Bladder microvascular endothelial cell (primary cell): Measurements from ENCODE around the gene PCDHB7. TPM values are rescaled to one million over a fixed set of nuclear protein-coding genes. Genes with fewer than 3 reads are reported as not detected.

Experiments used
- total RNA-seq: library from RNA; depleted of rRNA; stranded (reverse); fragments of >200 nt; gene quantifications from 2 replicates; pipeline ENCODE4 v1.2.3, GENCODE V29; 2014

The PCDHB7 gene
- total RNA-seq = 0.16 and 1.5 TPM in 2 replicates

DNA sequence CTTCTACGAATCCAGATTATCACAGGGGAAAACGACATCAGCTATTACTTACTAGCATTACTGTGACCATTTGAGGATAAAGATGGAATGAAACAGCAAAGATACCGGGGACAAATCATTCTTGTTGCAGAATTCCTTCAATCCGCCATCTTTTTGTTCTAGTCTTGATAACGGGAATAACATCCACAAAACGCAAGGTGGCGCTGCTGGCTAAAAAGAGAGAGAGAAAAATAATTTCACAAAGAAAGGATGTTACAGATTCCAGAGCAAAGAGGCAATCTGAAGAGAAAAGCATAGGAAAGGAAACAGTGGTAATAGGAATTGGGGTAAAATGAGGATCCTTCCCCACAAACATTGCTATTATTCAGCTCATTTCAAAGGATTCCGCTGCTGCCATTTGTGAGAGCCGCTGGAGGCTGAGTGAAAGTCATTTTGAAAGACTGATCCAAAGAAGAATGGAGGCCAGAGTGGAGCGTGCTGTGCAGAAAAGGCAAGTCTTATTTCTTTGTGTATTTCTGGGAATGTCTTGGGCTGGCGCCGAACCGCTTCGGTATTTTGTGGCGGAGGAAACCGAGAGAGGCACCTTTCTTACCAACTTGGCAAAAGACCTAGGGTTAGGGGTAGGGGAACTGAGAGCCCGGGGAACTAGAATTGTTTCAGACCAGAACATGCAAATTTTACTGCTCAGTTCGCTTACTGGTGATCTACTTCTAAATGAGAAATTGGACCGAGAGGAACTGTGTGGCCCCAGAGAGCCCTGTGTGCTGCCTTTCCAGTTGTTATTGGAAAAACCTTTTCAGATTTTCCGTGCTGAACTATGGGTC lies at the start of gene PCDHB7:
Gene PCDHB7 (plus strand): TSS at position 264 of the 824 bp plus-strand sequence. CDS start 192 bp downstream, at position 456.

GRCh38 chr5:141135030-141135717 lies 37.3 kb upstream of the PCDHB7 start, which contains the start of gene PCDHB5:
Gene PCDHB5, plus strand, starts transcription at chr5:141135206. Its CDS starts 229 bp downstream, at chr5:141135435.

GRCh38 chr5:141149812-141150211 lies 22.6 kb upstream of the PCDHB7 start, which contains the start of gene PCDHB6:
Gene PCDHB6, plus strand, starts transcription at chr5:141150057. Its CDS starts 201 bp downstream, at chr5:141150258.

GRCh38 chr5:141177577-141178191 lies 5.2 kb downstream of the PCDHB7 start, which contains the start of gene PCDHB8:
Gene PCDHB8, plus strand, starts transcription at chr5:141177790. Its CDS starts 245 bp downstream, at chr5:141178035.

DNA sequence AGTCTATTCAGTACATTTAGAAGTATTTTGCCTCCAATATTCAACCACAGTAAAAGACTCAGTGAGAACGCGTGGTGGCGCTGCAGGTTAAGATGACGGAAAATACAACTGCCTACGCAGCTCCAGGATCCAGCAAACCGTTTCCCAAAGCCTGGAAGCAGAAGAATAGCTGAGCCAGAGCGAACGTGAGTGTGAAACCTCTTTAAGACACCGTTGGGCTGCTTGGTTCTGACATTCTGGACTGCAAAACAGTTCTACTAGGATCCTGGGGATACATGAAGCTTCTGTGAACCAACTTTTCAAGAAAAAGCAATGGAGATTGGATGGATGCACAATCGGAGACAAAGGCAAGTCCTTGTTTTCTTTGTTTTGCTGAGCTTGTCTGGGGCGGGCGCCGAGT lies 9.8 kb downstream of the PCDHB7 start, which contains the start of gene PCDHB16:
Gene PCDHB16 (plus strand): TSS at position 140 of the 400 bp plus-strand sequence. CDS start 173 bp downstream, at position 313.

GRCh38 chr5:141186897-141187512 lies 14.6 kb downstream of the PCDHB7 start, which contains the start of gene PCDHB9:
Gene PCDHB9, plus strand, starts transcription at chr5:141187161. Its CDS starts 158 bp downstream, at chr5:141187319.

DNA sequence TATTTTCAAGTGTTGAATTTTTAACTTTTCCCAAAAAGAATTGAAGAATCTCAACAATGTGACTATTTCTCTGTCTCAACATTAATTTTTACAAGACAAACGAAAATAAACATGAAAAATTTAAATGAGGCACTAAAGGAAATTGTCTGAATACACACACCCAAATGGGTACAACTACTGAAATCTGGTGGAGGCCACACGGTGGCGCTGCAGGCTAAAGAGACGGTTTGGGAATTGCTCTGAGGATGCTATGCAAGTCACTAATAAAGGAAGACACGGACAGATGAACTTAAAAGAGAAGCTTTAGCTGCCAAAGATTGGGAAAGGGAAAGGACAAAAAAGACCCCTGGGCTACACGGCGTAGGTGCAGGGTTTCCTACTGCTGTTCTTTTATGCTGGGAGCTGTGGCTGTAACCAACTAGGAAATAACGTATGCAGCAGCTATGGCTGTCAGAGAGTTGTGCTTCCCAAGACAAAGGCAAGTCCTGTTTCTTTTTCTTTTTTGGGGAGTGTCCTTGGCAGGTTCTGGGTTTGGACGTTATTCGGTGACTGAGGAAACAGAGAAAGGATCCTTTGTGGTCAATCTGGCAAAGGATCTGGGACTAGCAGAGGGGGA lies 19.8 kb downstream of the PCDHB7 start, which contains the start of gene PCDHB10:
Gene PCDHB10 (plus strand): TSS at position 244 of the 616 bp plus-strand sequence. CDS start 200 bp downstream, at position 444.

GRCh38 chr5:141199359-141200235 lies 27.2 kb downstream of the PCDHB7 start, which contains the start of gene PCDHB11:
Gene PCDHB11, plus strand, starts transcription at chr5:141199627. Its CDS starts 148 bp downstream, at chr5:141199775.

DNA sequence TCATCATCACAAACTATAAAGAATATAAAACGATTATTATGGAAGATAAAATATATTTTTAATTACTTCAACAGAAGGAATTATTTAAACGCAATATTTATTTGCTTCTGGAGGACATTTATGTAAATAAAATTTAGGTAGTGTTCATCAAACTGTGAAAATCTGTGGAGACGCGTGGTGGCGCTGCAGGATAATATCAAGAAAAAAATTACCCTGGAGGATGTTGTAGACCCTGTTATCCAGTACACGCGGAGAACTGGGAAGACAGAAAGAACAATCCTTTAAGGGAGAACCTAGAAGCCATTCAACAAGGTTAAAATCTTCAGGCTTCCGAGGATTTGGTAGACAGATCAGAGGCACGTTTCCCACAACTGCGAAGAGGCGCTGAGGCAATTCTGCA lies 36.0 kb downstream of the PCDHB7 start, which contains the start of gene PCDHB12:
Gene PCDHB12 (plus strand): TSS at position 242 of the 400 bp plus-strand sequence. CDS start 189 bp downstream, outside the sequence.

GRCh38 chr5:141213656-141214339 lies 41.4 kb downstream of the PCDHB7 start, which contains the start of gene PCDHB13:
Gene PCDHB13, plus strand, starts transcription at chr5:141213919. Its CDS starts 205 bp downstream, at chr5:141214124.

DNA sequence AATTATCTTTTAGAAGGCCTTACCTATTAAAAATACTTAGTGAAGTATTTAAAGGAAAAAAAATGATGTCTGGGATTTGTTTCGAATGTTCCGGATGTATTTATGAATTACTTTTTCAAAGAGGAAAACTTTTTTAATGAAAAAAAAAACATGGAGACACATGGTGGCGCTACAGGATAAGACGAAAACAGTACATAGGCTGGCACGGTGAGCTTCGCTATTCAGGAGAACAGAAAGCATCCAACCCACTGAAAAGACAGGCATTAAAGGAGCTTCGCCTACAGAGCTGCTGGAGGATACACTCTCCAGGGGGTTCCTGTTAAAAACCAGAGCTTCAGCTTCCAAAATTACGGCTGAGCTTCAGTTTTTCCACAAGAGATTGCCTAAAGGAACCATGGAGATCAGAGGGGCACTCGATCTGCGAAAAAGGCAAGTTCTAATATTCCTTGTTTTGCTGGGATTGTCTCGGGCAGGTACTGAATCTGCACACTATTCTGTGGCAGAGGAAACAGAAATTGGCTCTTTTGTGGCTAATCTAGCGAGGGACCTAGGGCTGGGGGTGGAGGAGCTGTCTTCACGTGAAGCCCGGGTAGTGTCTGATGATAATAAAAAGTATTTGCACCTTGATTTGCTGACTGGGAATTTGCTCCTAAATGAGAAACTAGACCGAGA lies 50.8 kb downstream of the PCDHB7 start, which contains the start of gene PCDHB14:
Gene PCDHB14 (plus strand): TSS at position 232 of the 672 bp plus-strand sequence. CDS start 163 bp downstream, at position 395.

Other genes with a start within 250 kb of the PCDHB7 start
- gene PCDHAC1, start 246.3 kb upstream of the PCDHB7 start, total RNA-seq = 0.06 TPM in 1 of 2 replicates, not detected in the other
- gene PCDHAC2, start 206.2 kb upstream of the PCDHB7 start, total RNA-seq = 0.19 and 0.32 TPM in 2 replicates
- not detected in 2 replicates for gene PCDHB1, start 121.3 kb upstream of the PCDHB7 start, total RNA-seq
- 0.81 and 2.3 TPM in 2 replicates for gene PCDHB2, start 78.0 kb upstream of the PCDHB7 start, total RNA-seq
- gene PCDHB3, start 72.2 kb upstream of the PCDHB7 start, total RNA-seq = 0.32 and 1.2 TPM in 2 replicates
- under 0.01 and 0.25 TPM in 2 replicates for gene PCDHB4, start 50.8 kb upstream of the PCDHB7 start, total RNA-seq
- 0.32 and 3.6 TPM in 2 replicates for gene PCDHB5, start 37.4 kb upstream of the PCDHB7 start, total RNA-seq
- 0.25 TPM in 1 of 2 replicates, not detected in the other for gene PCDHB6, start 22.6 kb upstream of the PCDHB7 start, total RNA-seq
- 0.16 and 1.3 TPM in 2 replicates for gene PCDHB8, start 5.1 kb downstream of the PCDHB7 start, total RNA-seq
- under 0.01 and 0.63 TPM in 2 replicates for gene PCDHB16, start 9.7 kb downstream of the PCDHB7 start, total RNA-seq
- gene PCDHB9, start 14.5 kb downstream of the PCDHB7 start, total RNA-seq = 0.16 and 0.31 TPM in 2 replicates
- gene PCDHB10, start 19.7 kb downstream of the PCDHB7 start, total RNA-seq = 0.49 and 1.6 TPM in 2 replicates
- 0.16 and 0.69 TPM in 2 replicates for gene PCDHB11, start 27.0 kb downstream of the PCDHB7 start, total RNA-seq
- gene PCDHB12, start 36.1 kb downstream of the PCDHB7 start, total RNA-seq = 0.16 and 1.3 TPM in 2 replicates
- gene PCDHB13, start 41.3 kb downstream of the PCDHB7 start, total RNA-seq = 0.32 and 3.3 TPM in 2 replicates
- 0.49 and 1.8 TPM in 2 replicates for gene PCDHB14, start 50.7 kb downstream of the PCDHB7 start, total RNA-seq
- 0.32 and 1.2 TPM in 2 replicates for gene PCDHB15, start 72.8 kb downstream of the PCDHB7 start, total RNA-seq
- 0.16 and 0.44 TPM in 2 replicates for gene SLC25A2, start 131.4 kb downstream of the PCDHB7 start, total RNA-seq
- 53.3 and 79.0 TPM in 2 replicates for gene TAF7, start 148.1 kb downstream of the PCDHB7 start, total RNA-seq
- gene PCDHGA1, start 157.9 kb downstream of the PCDHB7 start, total RNA-seq = 0.32 and 1.1 TPM in 2 replicates
- 0.81 and 1.9 TPM in 2 replicates for gene PCDHGA2, start 166.1 kb downstream of the PCDHB7 start, total RNA-seq
- gene PCDHGA3, start 171.2 kb downstream of the PCDHB7 start, total RNA-seq = 0.32 and 0.82 TPM in 2 replicates
- gene PCDHGB1, start 177.5 kb downstream of the PCDHB7 start, total RNA-seq = 0.65 and 2.8 TPM in 2 replicates
- gene PCDHGA4, start 182.4 kb downstream of the PCDHB7 start, total RNA-seq = 1.3 and 6.1 TPM in 2 replicates
- 1.1 and 5.1 TPM in 2 replicates for gene PCDHGB2, start 187.3 kb downstream of the PCDHB7 start, total RNA-seq
- 0.49 and 2.0 TPM in 2 replicates for gene PCDHGA5, start 191.5 kb downstream of the PCDHB7 start, total RNA-seq
- 1.5 and 8.4 TPM in 2 replicates for gene PCDHGB3, start 197.6 kb downstream of the PCDHB7 start, total RNA-seq
- 1.5 and 4.1 TPM in 2 replicates for gene PCDHGA6, start 201.2 kb downstream of the PCDHB7 start, total RNA-seq
- 0.65 and 3.3 TPM in 2 replicates for gene PCDHGA7, start 210.1 kb downstream of the PCDHB7 start, total RNA-seq
- 8.3 and 20.1 TPM in 2 replicates for gene PCDHGB4, start 215.1 kb downstream of the PCDHB7 start, total RNA-seq
- gene PCDHGA8, start 220.0 kb downstream of the PCDHB7 start, total RNA-seq = 0.65 and 3.0 TPM in 2 replicates
- 8.1 and 23.0 TPM in 2 replicates for gene PCDHGB5, start 225.3 kb downstream of the PCDHB7 start, total RNA-seq
- 0.97 and 4.5 TPM in 2 replicates for gene PCDHGA9, start 230.1 kb downstream of the PCDHB7 start, total RNA-seq
- 1.6 and 3.9 TPM in 2 replicates for gene PCDHGB6, start 235.4 kb downstream of the PCDHB7 start, total RNA-seq
- 2.1 and 5.2 TPM in 2 replicates for gene PCDHGA10, start 240.3 kb downstream of the PCDHB7 start, total RNA-seq
- gene PCDHGB7, start 245.0 kb downstream of the PCDHB7 start, total RNA-seq = 3.2 and 12.3 TPM in 2 replicates
- gene PCDHGA11, start 248.4 kb downstream of the PCDHB7 start, total RNA-seq = 4.0 and 14.5 TPM in 2 replicates